A673 (cell line): ENCODE data around the gene REV3L. TPM values are rescaled to one million over a fixed set of nuclear protein-coding genes. Genes with fewer than 3 reads are reported as not detected.

ENCODE experiments used
- Bru-seq: library from RNA; stranded (reverse); fragments of 400-500 nt; gene quantifications from one replicate; lab custom pipeline; 2021; lab: Mats Ljungman, UMichigan
- BruChase-seq, 2 experiments: library from RNA; stranded (reverse); fragments of 400-500 nt; gene quantifications; one replicate each; lab custom pipeline; 2021; lab: Mats Ljungman, UMichigan
- BruUV-seq: library from RNA; stranded (reverse); fragments of 400-500 nt; replicated peaks from 2 replicates; lab custom pipeline; 2021; lab: Mats Ljungman, UMichigan
- CTCF ChIA-PET: fragments of 300-600 bp; sonication (Branson Sonifier 250); formaldehyde crosslinking; loops from one replicate; lab custom pipeline; 2022; ENCODE audit warnings: antibody characterized with exemption; lab: Charles Lee
- POLR2A ChIA-PET: fragments of 300-600 bp; sonication (Branson Sonifier 250); formaldehyde crosslinking; loops from one replicate; lab custom pipeline; 2022; ENCODE audit warnings: antibody characterized with exemption; ENCODE audit not compliant: low non-redundant PET; lab: Charles Lee
- DNase-seq: peaks from one replicate; pipeline ENCODE4 v3.0.0-alpha.2; 2015; ENCODE audit warnings: low spot score
- H3K27ac ChIP-seq: fragments of 200-600 bp; sonication (generic); 2 replicates; pipeline ENCODE4 v1.5.1; 2016; ENCODE audit warnings: mixed run types, low read depth, mild to moderate bottlenecking, mixed read lengths, antibody characterized with exemption, low read length; ENCODE audit not compliant: poor library complexity, severe bottlenecking
- H3K27me3 ChIP-seq: fragments of 200-600 bp; sonication (generic); replicated peaks from 2 replicates; pipeline ENCODE4 v1.6.1; 2017; ENCODE audit warnings: mixed run types, low read depth, mild to moderate bottlenecking, mixed read lengths, antibody characterized with exemption, low read length; ENCODE audit not compliant: insufficient read depth, poor library complexity
- H3K36me3 ChIP-seq: fragments of 200-600 bp; sonication (generic); 2 replicates; pipeline ENCODE4 v1.6.1; 2016; ENCODE audit warnings: mixed run types, mild to moderate bottlenecking, mixed read lengths, antibody characterized with exemption, low read length; ENCODE audit not compliant: insufficient read depth, poor library complexity, severe bottlenecking
- H3K4me1 ChIP-seq: fragments of 200-600 bp; sonication (generic); 2 replicates; pipeline ENCODE4 v1.6.1; 2017; ENCODE audit warnings: mixed run types, mild to moderate bottlenecking, mixed read lengths, antibody characterized with exemption, low read length; ENCODE audit not compliant: insufficient read depth, poor library complexity, severe bottlenecking
- H3K4me3 ChIP-seq: fragments of 200-600 bp; sonication (generic); 2 replicates; pipeline ENCODE4 v1.5.1; 2016; ENCODE audit warnings: low read depth, mixed run types, mild to moderate bottlenecking, mixed read lengths, low read length; ENCODE audit not compliant: poor library complexity, severe bottlenecking
- H3K9me3 ChIP-seq: fragments of 200-600 bp; sonication (generic); 2 replicates; pipeline ENCODE4 v1.6.1; 2016; ENCODE audit warnings: mixed run types, low read depth, mild to moderate bottlenecking, mixed read lengths, antibody characterized with exemption, low read length; ENCODE audit not compliant: poor library complexity, severe bottlenecking
- CTCF ChIP-seq: fragments of 300-800, 200-600 bp; sonication (generic); conservative IDR thresholded peaks from 2 replicates; pipeline ENCODE4 v1.5.1; 2017; ENCODE audit warnings: low read depth, mild to moderate bottlenecking, antibody characterized with exemption, low read length, moderate library complexity, mixed read lengths
- EZH2 ChIP-seq: fragments of 200-600 bp; sonication (generic); IDR thresholded peaks from 2 replicates; pipeline ENCODE4 v1.6.1; 2017; ENCODE audit warnings: borderline replicate concordance, low read depth, mild to moderate bottlenecking, mixed read lengths, antibody characterized with exemption, low read length; ENCODE audit not compliant: poor library complexity, severe bottlenecking
- intact Hi-C: fragments of 100-400 bp; cut with micrococcal nuclease; formaldehyde crosslinking; loops from one replicate; pipeline ENCODE4 v1.10.0; 2022; ENCODE audit not compliant: unreplicated experiment
- long read RNA-seq: library from polyadenylated mRNA; stranded (forward); transcript quantifications from one replicate; pipeline ENCODE4 v2.0.0, GENCODE V29; 2022
- total RNA-seq: library from RNA; stranded (reverse); gene quantifications from 2 replicates; pipeline ENCODE4 v1.2.3, GENCODE V29; 2021

REV3L gene, protein sequence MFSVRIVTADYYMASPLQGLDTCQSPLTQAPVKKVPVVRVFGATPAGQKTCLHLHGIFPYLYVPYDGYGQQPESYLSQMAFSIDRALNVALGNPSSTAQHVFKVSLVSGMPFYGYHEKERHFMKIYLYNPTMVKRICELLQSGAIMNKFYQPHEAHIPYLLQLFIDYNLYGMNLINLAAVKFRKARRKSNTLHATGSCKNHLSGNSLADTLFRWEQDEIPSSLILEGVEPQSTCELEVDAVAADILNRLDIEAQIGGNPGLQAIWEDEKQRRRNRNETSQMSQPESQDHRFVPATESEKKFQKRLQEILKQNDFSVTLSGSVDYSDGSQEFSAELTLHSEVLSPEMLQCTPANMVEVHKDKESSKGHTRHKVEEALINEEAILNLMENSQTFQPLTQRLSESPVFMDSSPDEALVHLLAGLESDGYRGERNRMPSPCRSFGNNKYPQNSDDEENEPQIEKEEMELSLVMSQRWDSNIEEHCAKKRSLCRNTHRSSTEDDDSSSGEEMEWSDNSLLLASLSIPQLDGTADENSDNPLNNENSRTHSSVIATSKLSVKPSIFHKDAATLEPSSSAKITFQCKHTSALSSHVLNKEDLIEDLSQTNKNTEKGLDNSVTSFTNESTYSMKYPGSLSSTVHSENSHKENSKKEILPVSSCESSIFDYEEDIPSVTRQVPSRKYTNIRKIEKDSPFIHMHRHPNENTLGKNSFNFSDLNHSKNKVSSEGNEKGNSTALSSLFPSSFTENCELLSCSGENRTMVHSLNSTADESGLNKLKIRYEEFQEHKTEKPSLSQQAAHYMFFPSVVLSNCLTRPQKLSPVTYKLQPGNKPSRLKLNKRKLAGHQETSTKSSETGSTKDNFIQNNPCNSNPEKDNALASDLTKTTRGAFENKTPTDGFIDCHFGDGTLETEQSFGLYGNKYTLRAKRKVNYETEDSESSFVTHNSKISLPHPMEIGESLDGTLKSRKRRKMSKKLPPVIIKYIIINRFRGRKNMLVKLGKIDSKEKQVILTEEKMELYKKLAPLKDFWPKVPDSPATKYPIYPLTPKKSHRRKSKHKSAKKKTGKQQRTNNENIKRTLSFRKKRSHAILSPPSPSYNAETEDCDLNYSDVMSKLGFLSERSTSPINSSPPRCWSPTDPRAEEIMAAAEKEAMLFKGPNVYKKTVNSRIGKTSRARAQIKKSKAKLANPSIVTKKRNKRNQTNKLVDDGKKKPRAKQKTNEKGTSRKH (N-terminal part only)
- total RNA-seq (24.0 and 25.3 TPM in 2 replicates), Bru-seq, nascent RNA (percentile 91 among the genes with signal in this experiment), BruChase-seq, experiment 1, labeled RNA remaining after a 2-hour chase (percentile 84 among the genes with signal in this experiment), BruChase-seq, experiment 2, labeled RNA remaining after a 6-hour chase (percentile 72 among the genes with signal in this experiment)
- long read RNA-seq, partial matches to known transcripts, result 5 of 14 reads
- long read RNA-seq, other reads (novel, unspliced or antisense), result 9 of 14 reads

- peaks cover 6% of the 10 kb centered on the region for H3K9me3 ChIP-seq
- CTCF ChIA-PET, result interaction anchor here (0.6 to 1.8 kb wide), 2 partner anchors 224 kb away, joined by 3 to 7 read pairs; a partner anchor contains a TSS
- peaks cover 6% of the 10 kb centered on the region for H3K36me3 ChIP-seq
- peak; percentile 95 for DNase-seq
- intact Hi-C loops, result loop anchor here (5.0 to 10.0 kb wide), 5 partner anchors 89 to 559 kb away; partner anchors contain the start of gene TRAF3IP2
- no peaks in the 10 kb centered on the region for H3K27me3 ChIP-seq
- peak within 1 kb of the TSS; percentile 82 for H3K4me3 ChIP-seq
- no TSS peak for BruUV-seq
- POLR2A ChIA-PET, result interaction anchor here (1.0 kb wide), 1 partner anchor 58 kb away, joined by 30 read pairs; no protein-coding TSS in a partner anchor
- TF ChIP-seq CTCF, result no peak
- TF ChIP-seq EZH2, result no peak
- H3K27ac ChIP-seq, result peak within 1 kb of the TSS; percentile 97
- H3K4me1 ChIP-seq, result peaks cover 46% of the 10 kb centered on the region
These were observed at the start of gene REV3L for GRCh38 chr6:111482959-111483735. Gene REV3L (minus strand): TSS chr6:111483218. CDS start chr6:111482888, 330 bp downstream.

DNA sequence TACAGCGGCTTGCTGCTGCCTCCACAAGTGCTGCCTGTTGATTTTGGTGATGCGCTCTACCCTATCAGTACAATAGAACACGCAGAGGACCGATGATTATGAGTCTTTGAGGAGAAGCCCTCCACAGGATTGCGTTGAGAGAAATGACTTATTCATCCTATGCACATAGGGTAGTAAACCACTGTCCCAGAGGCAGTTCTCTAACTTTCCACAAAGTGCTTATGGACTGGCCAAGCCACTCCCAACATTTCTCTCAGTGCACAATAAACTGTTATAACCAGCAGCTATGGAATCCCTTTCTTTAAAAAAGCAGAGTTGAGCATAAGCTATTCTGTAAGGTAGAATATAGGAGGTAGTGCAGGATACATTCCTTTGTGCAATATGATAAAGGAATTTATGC, 48.2 kb upstream of the REV3L start:
- no peaks in the 10 kb centered on the region for H3K36me3 ChIP-seq
- intact Hi-C loops, result no loop called here
- no TSS peak for BruUV-seq
- H3K9me3 ChIP-seq, result no peaks in the 10 kb centered on the region
- CTCF ChIA-PET, result no interaction called here
- H3K27ac ChIP-seq, result no peak overlapping the region
- no peak for TF ChIP-seq EZH2
- TF ChIP-seq CTCF, result no peak
- no peak overlapping the region for H3K4me3 ChIP-seq
- peaks cover under 1% of the 10 kb centered on the region for H3K4me1 ChIP-seq
- no peaks in the 10 kb centered on the region for H3K27me3 ChIP-seq
- no peak for DNase-seq
- POLR2A ChIA-PET, result no interaction called here
